Left kidney (tissue), 2 donors: Measurements from ENCODE around the gene LNPK. TPM values are rescaled to one million over a fixed set of nuclear protein-coding genes. Genes with fewer than 3 reads are reported as not detected.
"Not testable (repeated sequence)": the region's sequence is repeated elsewhere in the genome, so short reads cannot be mapped to it uniquely, and the experiment has no call there.

Experiments used
- DNase-seq: peaks from one replicate; pipeline ENCODE4 v3.0.0-alpha.2; 2013
- polyA plus RNA-seq: library from polyadenylated mRNA; unstranded; fragments of 120-200 nt; gene quantifications from one replicate; pipeline ENCODE4 v1.2.1, GENCODE V29; 2013; ENCODE audit not compliant: insufficient read length

Gene LNPK
- polyA plus RNA-seq, 1 donor = 25.7 TPM

GRCh38 chr2:175913849-175914743 lies 88.0 kb downstream of the LNPK start:
- not testable (repeated sequence) for DNase-seq

- DNase-seq = not testable (repeated sequence)
Observed at GRCh38 chr2:175913267-175913666, 88.8 kb downstream of the LNPK start.

- no peak for DNase-seq
Observed at GRCh38 chr2:175904035-175904434, 98.0 kb downstream of the LNPK start.

- no peak for DNase-seq
Observed at GRCh38 chr2:175903384-175903936, 98.6 kb downstream of the LNPK start.

- DNase-seq = not testable (repeated sequence)
Observed at GRCh38 chr2:175895957-175896356, 106.1 kb downstream of the LNPK start.

- no peak for DNase-seq
Observed at GRCh38 chr2:175892046-175892445, 110.0 kb downstream of the LNPK start.

- no peak for DNase-seq
Observed at GRCh38 chr2:175890636-175891242, 111.3 kb downstream of the LNPK start.

GRCh38 chr2:175889701-175890302 lies 112.3 kb downstream of the LNPK start:
- peak; percentile 19 for DNase-seq

GRCh38 chr2:175887776-175888175 lies 114.3 kb downstream of the LNPK start:
- DNase-seq = no peak

- DNase-seq = no peak
Observed at GRCh38 chr2:175884697-175885393, 117.2 kb downstream of the LNPK start.

- DNase-seq = no peak
Observed at GRCh38 chr2:175883586-175884194, 118.4 kb downstream of the LNPK start.

- DNase-seq = no peak
Observed at GRCh38 chr2:175879679-175880078, 122.4 kb downstream of the LNPK start.

GRCh38 chr2:175877845-175878544 lies 124.1 kb downstream of the LNPK start:
- no peak for DNase-seq

GRCh38 chr2:175874291-175874690 lies 127.8 kb downstream of the LNPK start:
- DNase-seq = no peak

Other genes with a start within 250 kb of the LNPK start
- not detected for gene EVX2, start 81.7 kb upstream of the LNPK start, polyA plus RNA-seq
- gene HOXD13, start 90.5 kb upstream of the LNPK start, polyA plus RNA-seq = 0.20 TPM
- gene HOXD12, start 97.5 kb upstream of the LNPK start, polyA plus RNA-seq = 0.32 TPM
- 63.7 TPM for gene HOXD11, start 105.0 kb upstream of the LNPK start, polyA plus RNA-seq
- gene HOXD10, start 114.5 kb upstream of the LNPK start, polyA plus RNA-seq = 220 TPM
- 84.0 TPM for gene HOXD9, start 120.5 kb upstream of the LNPK start, polyA plus RNA-seq
- gene HOXD8, start 127.4 kb upstream of the LNPK start, polyA plus RNA-seq = 170 TPM
- 60.4 TPM for gene HOXD4, start 149.3 kb upstream of the LNPK start, polyA plus RNA-seq
- gene HOXD3, start 155.0 kb upstream of the LNPK start, polyA plus RNA-seq = 26.1 TPM
- gene HOXD1, start 186.4 kb upstream of the LNPK start, polyA plus RNA-seq = 10.1 TPM